Liver (tissue), 9 donors: ENCODE measurements around the gene PRR16. TPM values are rescaled to one million over a fixed set of nuclear protein-coding genes. Genes with fewer than 3 reads are reported as not detected.
"Not testable (repeated sequence)": the region's sequence is repeated elsewhere in the genome, so short reads cannot be mapped to it uniquely, and the experiment has no call there.

Experiments used
- DNase-seq: peaks from one replicate; pipeline ENCODE4 v3.0.0-alpha.2; 2017; ENCODE audit warnings: low spot score
- H3K27ac ChIP-seq, 2 donors: one replicate each; pipeline ENCODE4 v1.7.0; 2013; ENCODE audit warnings: inconsistent platforms in 2 of 2, low read length in 2 of 2, control low read depth in 1 of 2, low read depth in 1 of 2, mild to moderate bottlenecking in 1 of 2
- H3K27me3 ChIP-seq, 4 donors: one replicate each; pipeline versions ENCODE4 v1.6.1 to v1.7.0; 2013; ENCODE audit warnings: low read length in 3 of 4, inconsistent platforms in 1 of 4, mild to moderate bottlenecking in 1 of 4, moderate library complexity in 1 of 4; ENCODE audit not compliant: control insufficient read depth in 4 of 4, insufficient read depth in 4 of 4
- H3K36me3 ChIP-seq, 4 donors: one replicate each; pipeline versions ENCODE4 v1.6.1 to v1.7.0; 2013; ENCODE audit warnings: low read length in 3 of 4, mild to moderate bottlenecking in 3 of 4, low read depth in 1 of 4, moderate library complexity in 1 of 4; ENCODE audit not compliant: control insufficient read depth in 4 of 4, insufficient read depth in 3 of 4
- H3K4me1 ChIP-seq, 4 donors: one replicate each; pipeline versions ENCODE4 v1.6.1 to v1.7.0; 2013; ENCODE audit warnings: low read length in 3 of 4, mild to moderate bottlenecking in 3 of 4, moderate library complexity in 1 of 4; ENCODE audit not compliant: control insufficient read depth in 4 of 4, insufficient read depth in 4 of 4
- H3K4me3 ChIP-seq, 3 donors: one replicate each; pipeline versions ENCODE4 v1.6.1 to v1.7.0; 2013; ENCODE audit warnings: low read length in 3 of 3, control low read depth in 1 of 3, low read depth in 1 of 3, mild to moderate bottlenecking in 1 of 3
- H3K9ac ChIP-seq, 2 donors: one replicate each; pipeline ENCODE4 v1.7.0; 2013; ENCODE audit warnings: low read length in 2 of 2, mild to moderate bottlenecking in 2 of 2, moderate library complexity in 2 of 2, control low read depth in 1 of 2, low read depth in 1 of 2
- H3K9me3 ChIP-seq, 4 donors: one replicate each; pipeline versions ENCODE4 v1.6.1 to v1.7.0; 2013; ENCODE audit warnings: low read length in 3 of 4; ENCODE audit not compliant: control insufficient read depth in 4 of 4
- ATF3 ChIP-seq: IDR thresholded peaks from 2 replicates; pipeline ENCODE4 v1.6.1; 2016; ENCODE audit warnings: antibody characterized with exemption
- FOXA1 ChIP-seq: IDR thresholded peaks from 2 replicates; pipeline ENCODE4 v1.6.1; 2016; ENCODE audit warnings: antibody characterized with exemption
- FOXA2 ChIP-seq: IDR thresholded peaks from 2 replicates; pipeline ENCODE4 v1.6.1; 2016; ENCODE audit warnings: antibody characterized with exemption
- GABPA ChIP-seq, 2 donors: IDR thresholded peaks in 1 of 2; conservative IDR thresholded peaks in 1 of 2; 2 replicates each; pipeline ENCODE4 v1.6.1; 2016; ENCODE audit warnings: antibody characterized with exemption in 2 of 2, mild to moderate bottlenecking in 1 of 2, moderate library complexity in 1 of 2
- HNF4G ChIP-seq: IDR thresholded peaks from 2 replicates; pipeline ENCODE4 v1.6.1; 2016; ENCODE audit warnings: antibody characterized with exemption
- NR2F2 ChIP-seq: IDR thresholded peaks from 2 replicates; pipeline ENCODE4 v1.6.1; 2016; ENCODE audit warnings: antibody characterized with exemption
- RXRA ChIP-seq, 2 donors: IDR thresholded peaks; 2 replicates each; pipeline ENCODE4 v1.6.1; 2017 to 2018; ENCODE audit warnings: antibody characterized with exemption in 2 of 2, mild to moderate bottlenecking in 1 of 2
- SP1 ChIP-seq: IDR thresholded peaks from 2 replicates; pipeline ENCODE4 v1.6.1; 2018; ENCODE audit warnings: antibody characterized with exemption, mild to moderate bottlenecking
- TAF1 ChIP-seq: conservative IDR thresholded peaks from 2 replicates; pipeline ENCODE4 v1.6.1; 2016; ENCODE audit warnings: antibody characterized with exemption, mild to moderate bottlenecking
- YY1 ChIP-seq: IDR thresholded peaks from 2 replicates; pipeline ENCODE4 v1.6.1; 2016; ENCODE audit warnings: antibody characterized with exemption, mild to moderate bottlenecking
- WGBS: extraction: QIAGEN DNeasy Blood & Tissue Kit; methylation state at CpG from one replicate; pipeline ENCODE4 v1.1.7; 2013; 5-methylcytosine and 5-hydroxymethylcytosine counted together
- polyA plus RNA-seq, 2 donors: library from polyadenylated mRNA; stranded (reverse) in 1 of 2; unstranded in 1 of 2; fragments of 200-250 nt in 1 of 2; fragments of >200 nt in 1 of 2; fragmentation: Nextera tagmentation in 1 of 2; extraction: Ambion mirVana in 1 of 2; gene quantifications; one replicate each; pipeline versions ENCODE4 v1.2.1 to v1.2.3, GENCODE V29; 2013 to 2015
- total RNA-seq, 2 donors: library from RNA; depleted of rRNA; stranded (reverse); fragments of >200 nt; gene quantifications; one replicate each; pipeline ENCODE4 v1.2.3, GENCODE V29; 2014
- TF ChIP-seq, protein P1 (sequence below): IDR thresholded peaks from 2 replicates; pipeline ENCODE4 v1.6.1; 2016; ENCODE audit warnings: antibody characterized with exemption
- TF ChIP-seq, protein P2 (sequence below): IDR thresholded peaks from 2 replicates; pipeline ENCODE4 v1.6.1; 2016; ENCODE audit warnings: antibody characterized with exemption, mild to moderate bottlenecking
- donor health status: healthy.
- donor health status: healthy.
- donor health status: healthy.
- donor health status: healthy.
- donor health status: healthy.

PRR16 gene
- total and polyA plus RNA-seq, 4 donors: 0.14 to 0.42 (median 0.21) TPM

GRCh38 chr5:120415985-120416384, 48.1 kb upstream of the PRR16 start:
- Histone ChIP-seq H3K9me3 (no peaks in the 10 kb centered on the region), H3K4me1 (no peaks in the 10 kb centered on the region), H3K4me3 (no peak overlapping the region), H3K27ac (no peak overlapping the region), H3K36me3 (no peaks in the 10 kb centered on the region), H3K27me3 (no peaks in the 10 kb centered on the region), H3K9ac (no peak overlapping the region)
- no peak for DNase-seq
- TF ChIP-seq FOXA1 (no peak), GABPA (IDR thresholded peaks at IDR 0.05 in 1 of 2, conservative IDR thresholded peaks at IDR 0.05 in 1 of 2) (no peak), SP1 (no peak), YY1 (no peak)
- WGBS: 66% methylated on average over 1 of the region's 1 CpG

- no peaks in the 10 kb centered on the region for H3K36me3 ChIP-seq
- DNase-seq: no peak
- WGBS: 63% methylated on average over 3 of the region's 3 CpGs
- H3K4me1 ChIP-seq: no peaks in the 10 kb centered on the region
- H3K27ac ChIP-seq: no peak overlapping the region
- TF ChIP-seq YY1 (no peak), GABPA (IDR thresholded peaks at IDR 0.05 in 1 of 2, conservative IDR thresholded peaks at IDR 0.05 in 1 of 2) (no peak), ATF3 (no peak), FOXA2 (no peak), SP1 (no peak), RXRA (IDR thresholded peaks at IDR 0.05) (no peak)
- TF ChIP-seq, protein P1, sequence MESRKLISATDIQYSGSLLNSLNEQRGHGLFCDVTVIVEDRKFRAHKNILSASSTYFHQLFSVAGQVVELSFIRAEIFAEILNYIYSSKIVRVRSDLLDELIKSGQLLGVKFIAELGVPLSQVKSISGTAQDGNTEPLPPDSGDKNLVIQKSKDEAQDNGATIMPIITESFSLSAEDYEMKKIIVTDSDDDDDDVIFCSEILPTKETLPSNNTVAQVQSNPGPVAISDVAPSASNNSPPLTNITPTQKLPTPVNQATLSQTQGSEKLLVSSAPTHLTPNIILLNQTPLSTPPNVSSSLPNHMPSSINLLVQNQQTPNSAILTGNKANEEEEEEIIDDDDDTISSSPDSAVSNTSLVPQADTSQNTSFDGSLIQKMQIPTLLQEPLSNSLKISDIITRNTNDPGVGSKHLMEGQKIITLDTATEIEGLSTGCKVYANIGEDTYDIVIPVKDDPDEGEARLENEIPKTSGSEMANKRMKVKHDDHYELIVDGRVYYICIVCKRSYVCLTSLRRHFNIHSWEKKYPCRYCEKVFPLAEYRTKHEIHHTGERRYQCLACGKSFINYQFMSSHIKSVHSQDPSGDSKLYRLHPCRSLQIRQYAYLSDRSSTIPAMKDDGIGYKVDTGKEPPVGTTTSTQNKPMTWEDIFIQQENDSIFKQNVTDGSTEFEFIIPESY: no peak
- H3K27me3 ChIP-seq: no peaks in the 10 kb centered on the region
- H3K4me3 ChIP-seq: no peak overlapping the region
- no peak overlapping the region for H3K9ac ChIP-seq
- H3K9me3 ChIP-seq: no peaks in the 10 kb centered on the region
Measured at GRCh38 chr5:120419127-120419526, 45.0 kb upstream of the PRR16 start.

DNA sequence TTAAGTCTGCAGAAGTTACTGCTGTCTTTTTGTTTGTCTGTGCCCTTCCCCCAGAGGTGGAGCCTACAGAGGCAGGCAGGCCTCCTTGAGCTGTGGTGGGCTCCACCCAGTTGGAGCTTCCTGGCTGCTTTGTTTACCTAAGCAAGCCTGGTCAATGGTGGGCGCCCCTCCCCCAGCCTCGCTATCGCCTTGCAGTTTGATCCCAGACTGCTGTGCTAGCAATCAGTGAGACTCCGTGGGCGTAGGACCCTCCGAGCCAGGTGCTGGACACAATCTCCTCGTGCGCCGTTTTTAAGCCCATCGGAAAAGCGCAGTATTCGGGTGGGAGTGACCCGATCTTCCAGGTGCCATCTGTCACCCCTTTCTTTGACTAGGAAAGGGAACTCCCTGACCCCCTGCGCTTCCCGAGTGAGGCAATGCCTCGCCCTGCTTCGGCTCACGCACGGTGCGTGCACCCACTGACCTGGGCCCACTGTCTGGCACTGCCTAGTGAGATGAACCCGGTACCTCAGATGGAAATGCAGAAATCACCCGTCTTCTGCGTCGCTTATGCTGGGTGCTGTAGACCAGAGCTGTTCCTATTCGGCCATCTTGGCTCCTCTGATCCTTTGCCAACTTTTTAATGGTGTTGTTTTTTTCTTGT, 37.3 kb upstream of the PRR16 start:
- not testable (repeated sequence) for H3K9ac ChIP-seq, DNase-seq, H3K4me3 ChIP-seq, H3K36me3 ChIP-seq, H3K4me1 ChIP-seq, H3K27ac ChIP-seq, H3K27me3 ChIP-seq, H3K9me3 ChIP-seq
- 90% methylated on average over 25 of the region's 25 CpGs for WGBS

DNA sequence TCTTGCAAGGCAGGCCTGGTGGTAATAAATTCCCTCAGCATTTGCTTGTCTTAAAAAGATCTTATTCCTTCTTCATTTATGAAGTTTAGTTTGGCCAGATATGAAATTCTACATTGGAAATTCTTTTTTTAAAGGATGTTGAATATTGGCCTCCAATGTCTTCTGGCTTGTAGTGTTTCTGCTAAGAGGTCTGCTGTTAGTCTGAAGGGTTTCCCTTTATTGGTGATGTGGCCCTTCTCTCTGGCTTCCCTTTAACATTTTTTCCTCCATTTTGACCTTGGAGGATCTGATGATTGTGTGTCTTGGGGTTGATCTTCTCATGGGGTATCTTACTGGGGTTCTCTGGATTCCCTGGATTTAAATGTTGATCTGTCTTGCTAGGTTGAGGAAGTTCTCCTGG, 33.5 kb upstream of the PRR16 start:
- TF ChIP-seq FOXA2: no peak
- TF ChIP-seq RXRA (IDR thresholded peaks at IDR 0.05): no peak
- TF ChIP-seq TAF1: no peak
- TF ChIP-seq, protein P1: no peak
- no peak for TF ChIP-seq NR2F2
- TF ChIP-seq, protein P2, sequence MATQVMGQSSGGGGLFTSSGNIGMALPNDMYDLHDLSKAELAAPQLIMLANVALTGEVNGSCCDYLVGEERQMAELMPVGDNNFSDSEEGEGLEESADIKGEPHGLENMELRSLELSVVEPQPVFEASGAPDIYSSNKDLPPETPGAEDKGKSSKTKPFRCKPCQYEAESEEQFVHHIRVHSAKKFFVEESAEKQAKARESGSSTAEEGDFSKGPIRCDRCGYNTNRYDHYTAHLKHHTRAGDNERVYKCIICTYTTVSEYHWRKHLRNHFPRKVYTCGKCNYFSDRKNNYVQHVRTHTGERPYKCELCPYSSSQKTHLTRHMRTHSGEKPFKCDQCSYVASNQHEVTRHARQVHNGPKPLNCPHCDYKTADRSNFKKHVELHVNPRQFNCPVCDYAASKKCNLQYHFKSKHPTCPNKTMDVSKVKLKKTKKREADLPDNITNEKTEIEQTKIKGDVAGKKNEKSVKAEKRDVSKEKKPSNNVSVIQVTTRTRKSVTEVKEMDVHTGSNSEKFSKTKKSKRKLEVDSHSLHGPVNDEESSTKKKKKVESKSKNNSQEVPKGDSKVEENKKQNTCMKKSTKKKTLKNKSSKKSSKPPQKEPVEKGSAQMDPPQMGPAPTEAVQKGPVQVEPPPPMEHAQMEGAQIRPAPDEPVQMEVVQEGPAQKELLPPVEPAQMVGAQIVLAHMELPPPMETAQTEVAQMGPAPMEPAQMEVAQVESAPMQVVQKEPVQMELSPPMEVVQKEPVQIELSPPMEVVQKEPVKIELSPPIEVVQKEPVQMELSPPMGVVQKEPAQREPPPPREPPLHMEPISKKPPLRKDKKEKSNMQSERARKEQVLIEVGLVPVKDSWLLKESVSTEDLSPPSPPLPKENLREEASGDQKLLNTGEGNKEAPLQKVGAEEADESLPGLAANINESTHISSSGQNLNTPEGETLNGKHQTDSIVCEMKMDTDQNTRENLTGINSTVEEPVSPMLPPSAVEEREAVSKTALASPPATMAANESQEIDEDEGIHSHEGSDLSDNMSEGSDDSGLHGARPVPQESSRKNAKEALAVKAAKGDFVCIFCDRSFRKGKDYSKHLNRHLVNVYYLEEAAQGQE: no peak
- TF ChIP-seq HNF4G: no peak
- Histone ChIP-seq H3K4me1 (no peaks in the 10 kb centered on the region), H3K36me3 (no peaks in the 10 kb centered on the region), H3K4me3 (no peak overlapping the region), H3K9ac (no peak overlapping the region), H3K9me3 (peaks cover 0 to 11% (median 1%) of the 10 kb centered on the region in 4 donors), H3K27ac (no peak overlapping the region), H3K27me3 (no peaks in the 10 kb centered on the region)
- no peak for DNase-seq
